NT2/D1 (cell line): ENCODE measurements around the gene SFSWAP.

Experiments used
- DNase-seq: peaks from one replicate; pipeline ENCODE4 v3.0.0-alpha.2; 2011; ENCODE audit warnings: low read depth, low spot score
- H3K27me3 ChIP-seq: 2 replicates; pipeline ENCODE4 v1.6.0; 2011; ENCODE audit warnings: mild to moderate bottlenecking; ENCODE audit not compliant: insufficient read length, insufficient read depth
- H3K36me3 ChIP-seq: 2 replicates; pipeline ENCODE4 v1.6.1; 2011; ENCODE audit warnings: mild to moderate bottlenecking, low read length, mixed read lengths; ENCODE audit not compliant: insufficient read depth, insufficient read length
- H3K4me1 ChIP-seq: 2 replicates; pipeline ENCODE4 v1.5.1; 2011; ENCODE audit not compliant: insufficient read depth, insufficient read length
- H3K4me3 ChIP-seq: 2 replicates; pipeline ENCODE4 v1.5.1; 2011; ENCODE audit warnings: low read depth; ENCODE audit not compliant: insufficient read length
- H3K9ac ChIP-seq: 2 replicates; pipeline ENCODE4 v1.6.0; 2011; ENCODE audit warnings: low read depth; ENCODE audit not compliant: insufficient read length
- H3K9me3 ChIP-seq: 2 replicates; pipeline ENCODE4 v1.5.1; 2011; ENCODE audit warnings: mild to moderate bottlenecking, low read length; ENCODE audit not compliant: insufficient read depth
- SUZ12 ChIP-seq: IDR thresholded peaks from 2 replicates; pipeline ENCODE4 v1.6.1; 2011; ENCODE audit not compliant: insufficient read length, insufficient read depth; ENCODE audit errors: extremely low read depth
- YY1 ChIP-seq: IDR thresholded peaks from 2 replicates; pipeline ENCODE4 v1.6.1; 2011; ENCODE audit not compliant: insufficient read length, insufficient read depth
- ZNF274 ChIP-seq: IDR thresholded peaks from 2 replicates; pipeline ENCODE4 v1.6.1; 2011; ENCODE audit warnings: mild to moderate bottlenecking, low read depth, low read length

Gene SFSWAP

GRCh38 chr12:131824450-131824849 lies 113.6 kb downstream of the SFSWAP start:
- Histone ChIP-seq H3K36me3 (no peaks in the 10 kb centered on the region), H3K4me3 (no peak overlapping the region), H3K9me3 (no peaks in the 10 kb centered on the region), H3K9ac (no peak overlapping the region), H3K27me3 (peaks cover 5% of the 10 kb centered on the region), H3K4me1 (peaks cover 8% of the 10 kb centered on the region)
- no peak for DNase-seq
- TF ChIP-seq SUZ12 (no peak), YY1 (no peak), ZNF274 (no peak)

- peaks cover 6% of the 10 kb centered on the region for H3K27me3 ChIP-seq
- no peaks in the 10 kb centered on the region for H3K36me3 ChIP-seq
- H3K9ac ChIP-seq: no peak overlapping the region
- no peak for DNase-seq
- H3K4me3 ChIP-seq: no peak overlapping the region
- H3K4me1 ChIP-seq: peaks cover 12% of the 10 kb centered on the region
- H3K9me3 ChIP-seq: no peaks in the 10 kb centered on the region
- TF ChIP-seq YY1: no peak
- no peak for TF ChIP-seq SUZ12
- TF ChIP-seq ZNF274: no peak
These were observed 114.4 kb downstream of the SFSWAP start for GRCh38 chr12:131825146-131825892.

- Histone ChIP-seq H3K9ac (no peak overlapping the region), H3K4me3 (no peak overlapping the region), H3K27me3 (peaks cover 6% of the 10 kb centered on the region), H3K9me3 (no peaks in the 10 kb centered on the region), H3K36me3 (no peaks in the 10 kb centered on the region), H3K4me1 (peaks cover 13% of the 10 kb centered on the region)
- TF ChIP-seq ZNF274 (no peak), SUZ12 (no peak), YY1 (no peak)
- DNase-seq: no peak
These were observed 115.4 kb downstream of the SFSWAP start for GRCh38 chr12:131826097-131826928.

GRCh38 chr12:131827961-131828534 lies 117.2 kb downstream of the SFSWAP start, which contains the start of gene MMP17:
MMP17 (plus strand) TSS chr12:131828393; CDS start chr12:131828495, 102 bp downstream.
- Histone ChIP-seq H3K4me3 (peak within 1 kb of the TSS; percentile 95), H3K9ac (peak within 1 kb of the TSS; percentile 97), H3K36me3 (no peaks in the 10 kb centered on the region), H3K4me1 (peaks cover 20% of the 10 kb centered on the region), H3K9me3 (no peaks in the 10 kb centered on the region), H3K27me3 (peaks cover 6% of the 10 kb centered on the region)
- peak; percentile 52 for DNase-seq
- TF ChIP-seq ZNF274 (no peak), SUZ12 (no peak), YY1 (no peak)

- H3K36me3 ChIP-seq: no peaks in the 10 kb centered on the region
- H3K4me3 ChIP-seq: peak overlapping the region; percentile 95
- peaks cover 23% of the 10 kb centered on the region for H3K4me1 ChIP-seq
- H3K9me3 ChIP-seq: no peaks in the 10 kb centered on the region
- H3K9ac ChIP-seq: peak overlapping the region; percentile 97
- TF ChIP-seq SUZ12: no peak
- no peak for TF ChIP-seq ZNF274
- TF ChIP-seq YY1: no peak
- DNase-seq: no peak
- peaks cover 6% of the 10 kb centered on the region for H3K27me3 ChIP-seq
These were observed 117.9 kb downstream of the SFSWAP start for GRCh38 chr12:131828671-131829355.

GRCh38 chr12:131829356-131829747 lies 118.5 kb downstream of the SFSWAP start:
- TF ChIP-seq ZNF274: no peak
- TF ChIP-seq YY1: no peak
- no peak for TF ChIP-seq SUZ12

More at GRCh38 chr12:131829356-131829747, 118.5 kb downstream of the SFSWAP start:
- no peaks in the 10 kb centered on the region for H3K9me3 ChIP-seq
- peak overlapping the region; percentile 97 for H3K9ac ChIP-seq
- H3K4me3 ChIP-seq: peak overlapping the region; percentile 95
- DNase-seq: no peak
- H3K4me1 ChIP-seq: peaks cover 23% of the 10 kb centered on the region
- no peaks in the 10 kb centered on the region for H3K36me3 ChIP-seq
- peaks cover 6% of the 10 kb centered on the region for H3K27me3 ChIP-seq
